ENCODE data around the gene FFAR2.

- no peak for TF ChIP-seq GATA3 (IDR thresholded peaks at IDR 0.05; ENCODE audit: low read depth, low read length)
- no peak for TF ChIP-seq GATA2 (IDR thresholded peaks at IDR 0.05; ENCODE audit: low read depth, low read length)
These were observed 20.9 kb upstream of the FFAR2 start for GRCh38 chr19:35427187-35427586.

All from SH-SY5Y (cell line).